Measurements from ENCODE around the gene HLCS. TPM values are rescaled to one million over a fixed set of nuclear protein-coding genes. Genes with fewer than 3 reads are reported as not detected.

HLCS gene
- total RNA-seq, 1 experiment from 2014 or later = 44.3 TPM

- DNase-seq (ENCODE audit: low spot score) = no peak
Observed at GRCh38 chr21:36724660-36725059, 241.8 kb downstream of the HLCS start.

DNA sequence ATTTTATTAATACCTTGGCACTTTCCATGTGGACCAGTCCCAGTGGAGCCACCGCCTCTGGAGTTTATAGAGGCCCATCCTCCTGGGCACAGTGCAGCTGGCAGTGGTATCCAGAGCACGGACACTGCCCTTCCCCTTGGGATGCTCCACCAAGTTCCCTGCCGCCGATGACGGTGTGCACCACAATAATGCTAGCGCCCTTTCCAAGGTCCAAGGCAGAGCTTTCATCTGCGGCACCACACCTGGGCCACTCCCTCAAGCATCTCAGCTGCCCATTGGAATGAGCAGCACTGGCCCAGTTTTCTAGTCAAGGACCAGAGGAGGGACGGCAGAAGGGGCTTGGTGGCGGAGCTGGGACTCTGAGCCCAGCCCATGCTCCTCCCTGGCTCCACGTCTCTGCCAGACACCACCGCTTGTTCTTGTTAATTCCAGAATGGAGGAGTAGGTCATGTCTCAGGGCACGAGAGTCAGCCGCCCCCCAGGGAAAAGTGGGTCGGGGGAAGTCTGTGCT, 243.0 kb downstream of the HLCS start:
- no peak for DNase-seq (ENCODE audit: low spot score)

- DNase-seq (ENCODE audit: low spot score) = no peak
Observed at GRCh38 chr21:36722370-36723368, 243.8 kb downstream of the HLCS start.

- DNase-seq (ENCODE audit: low spot score) = no peak
Observed at GRCh38 chr21:36721817-36722216, 244.7 kb downstream of the HLCS start.

DNA sequence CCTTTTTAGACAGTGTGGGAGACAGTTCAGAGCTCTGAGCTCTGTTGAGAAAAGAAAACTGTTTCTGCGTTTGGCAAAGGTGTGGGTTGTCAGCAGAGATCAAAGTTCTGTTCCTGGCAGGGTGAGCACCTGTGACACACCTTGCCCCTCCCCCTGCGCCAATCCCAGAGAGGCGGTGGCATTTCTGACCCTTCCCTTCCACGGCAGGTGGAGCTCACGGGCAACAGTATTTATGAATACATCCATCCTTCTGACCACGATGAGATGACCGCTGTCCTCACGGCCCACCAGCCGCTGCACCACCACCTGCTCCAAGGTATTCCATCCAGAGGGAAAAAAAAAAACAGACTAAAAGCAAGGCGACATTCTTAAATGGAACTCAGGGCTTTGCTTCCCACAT, 246.9 kb downstream of the HLCS start:
- no peak for DNase-seq (ENCODE audit: low spot score)

DNA sequence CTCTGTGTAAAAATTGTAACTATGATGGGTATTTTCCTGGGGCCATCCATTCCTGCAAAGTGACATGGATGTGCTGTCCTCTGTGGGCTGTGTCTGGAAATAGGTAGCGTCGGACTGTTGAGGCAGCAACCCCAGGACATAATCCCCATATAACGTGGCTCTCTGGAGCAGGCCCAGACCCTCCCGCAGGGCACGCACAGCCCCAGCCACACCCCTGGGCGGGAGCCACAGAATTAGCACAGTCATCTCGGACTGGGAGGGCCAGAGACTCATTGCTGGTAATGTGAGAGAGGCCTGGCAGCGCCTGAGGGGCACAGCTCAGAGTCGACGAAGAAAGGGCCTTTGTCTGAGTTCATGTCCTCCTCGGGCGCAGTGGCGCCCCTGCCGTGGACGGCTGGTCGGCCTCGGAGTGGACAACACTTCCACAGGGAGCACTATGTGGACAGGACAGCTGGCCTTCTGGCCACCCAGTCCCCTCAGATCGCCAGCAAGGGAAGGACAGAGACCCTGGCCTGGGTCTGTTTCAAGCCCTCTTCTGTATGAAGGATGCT, 247.4 kb downstream of the HLCS start:
- DNase-seq (ENCODE audit: low spot score) = no peak

- DNase-seq (ENCODE audit: low spot score) = no peak
Observed at GRCh38 chr21:36717976-36718375, 248.5 kb downstream of the HLCS start.

DNA sequence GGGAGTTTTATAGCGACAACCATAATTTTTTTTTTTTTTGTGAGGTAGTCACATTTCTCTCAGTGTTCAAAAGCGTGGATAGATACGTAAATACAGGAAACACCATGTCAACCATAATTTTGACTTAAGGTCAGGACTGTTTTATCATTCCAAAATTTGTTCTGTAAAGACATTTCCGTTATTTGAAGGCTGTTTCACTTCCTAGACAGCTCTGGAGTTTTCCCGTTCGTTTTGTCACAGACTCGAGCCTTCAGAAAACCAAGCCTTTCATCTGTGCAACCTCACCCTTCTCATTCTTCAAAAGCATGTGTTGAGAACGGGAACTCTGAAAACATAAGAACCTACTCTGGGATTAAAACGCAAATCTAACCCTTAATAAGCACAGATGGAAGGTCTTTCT, 249.6 kb downstream of the HLCS start:
- DNase-seq (ENCODE audit: low spot score) = no peak

DNA sequence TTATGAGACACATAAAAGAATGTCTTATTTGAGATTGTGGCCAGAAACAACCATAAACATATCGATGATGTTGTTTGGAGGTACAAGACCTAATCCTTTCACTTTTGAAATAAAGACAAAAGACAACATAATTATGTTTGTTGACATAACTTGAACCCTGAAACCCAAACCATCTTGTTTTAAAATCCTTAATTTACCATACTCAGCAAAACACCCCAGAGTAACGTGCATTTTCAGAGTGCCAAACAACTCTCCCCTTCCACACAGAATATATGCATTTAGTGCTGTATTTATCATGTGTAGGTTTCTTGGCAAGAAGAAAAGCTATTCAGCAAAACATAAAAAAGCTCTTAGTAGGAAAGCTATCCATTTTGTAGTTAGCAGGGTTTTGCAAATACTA, 250.1 kb downstream of the HLCS start:
- DNase-seq (ENCODE audit: low spot score) = no peak

- no peak for DNase-seq (ENCODE audit: low spot score)
Observed at GRCh38 chr21:36713746-36714145, 252.7 kb downstream of the HLCS start.

- no peak for DNase-seq (ENCODE audit: low spot score)
Observed at GRCh38 chr21:36710729-36711048, 255.8 kb downstream of the HLCS start.

GRCh38 chr21:36709868-36710728, 256.4 kb downstream of the HLCS start:
- no peak for DNase-seq (ENCODE audit: low spot score)

- DNase-seq (ENCODE audit: low spot score) = no peak
Observed at GRCh38 chr21:36709030-36709867, 257.2 kb downstream of the HLCS start.

GRCh38 chr21:36708286-36709029, 258.0 kb downstream of the HLCS start:
- no peak for DNase-seq (ENCODE audit: low spot score)

GRCh38 chr21:36707763-36708285, 258.6 kb downstream of the HLCS start:
- no peak for DNase-seq (ENCODE audit: low spot score)

- DNase-seq (ENCODE audit: low spot score) = no peak
Observed at GRCh38 chr21:36706951-36707762, 259.3 kb downstream of the HLCS start.

GRCh38 chr21:36706482-36706852, 260.0 kb downstream of the HLCS start:
- no peak for DNase-seq (ENCODE audit: low spot score)

DNA sequence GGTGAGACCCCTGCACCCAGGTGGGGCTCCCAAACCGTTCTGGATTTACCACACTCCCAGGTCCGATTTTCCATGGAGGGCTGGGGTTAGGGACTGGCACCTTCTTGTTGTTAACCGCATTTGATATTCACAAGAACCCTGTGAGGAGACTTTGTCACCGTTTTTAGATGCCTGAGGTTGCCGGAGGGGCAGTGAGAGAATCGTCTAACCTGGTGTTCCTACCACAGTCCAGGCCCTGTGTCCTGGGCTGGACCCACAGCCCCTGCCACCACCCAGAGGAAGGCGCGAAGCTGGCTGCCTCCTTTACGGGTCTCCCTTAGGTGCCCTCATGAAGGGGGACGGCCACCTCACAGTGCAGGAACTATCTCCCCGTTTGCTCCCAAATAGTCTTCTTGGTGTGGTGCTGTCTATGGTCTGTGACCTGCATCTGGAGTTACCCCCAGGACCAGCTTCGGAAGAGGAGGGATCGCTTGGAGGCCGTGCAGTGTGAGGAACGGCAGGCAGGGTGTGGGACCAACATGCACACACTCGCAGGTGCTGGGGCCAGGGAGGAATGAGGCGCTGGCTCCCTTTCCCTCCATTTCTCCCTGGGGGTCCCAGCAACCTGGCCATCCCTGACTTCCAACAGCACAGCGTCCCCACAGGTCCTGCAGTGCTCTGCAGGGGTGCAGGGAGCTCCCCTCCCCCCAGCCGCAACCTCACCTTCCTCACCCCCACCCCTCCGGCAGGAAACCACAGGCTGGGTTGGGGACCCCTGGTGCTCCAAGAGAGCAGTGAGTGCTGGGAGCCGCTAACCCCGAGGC, 260.6 kb downstream of the HLCS start:
- no peak for DNase-seq (ENCODE audit: low spot score)
